ENCODE data around the gene INPP5D. TPM values are rescaled to one million over a fixed set of nuclear protein-coding genes. Genes with fewer than 3 reads are reported as not detected.
A peak's percentile ranks its signal among the peaks of the same experiment; 100 is the strongest.
"Not testable (repeated sequence)": the region's sequence is repeated elsewhere in the genome, so short reads cannot be mapped to it uniquely, and the experiment has no call there.

The INPP5D gene
- total RNA-seq, 1 experiment from 2014 or later, result 12.7 TPM

DNA sequence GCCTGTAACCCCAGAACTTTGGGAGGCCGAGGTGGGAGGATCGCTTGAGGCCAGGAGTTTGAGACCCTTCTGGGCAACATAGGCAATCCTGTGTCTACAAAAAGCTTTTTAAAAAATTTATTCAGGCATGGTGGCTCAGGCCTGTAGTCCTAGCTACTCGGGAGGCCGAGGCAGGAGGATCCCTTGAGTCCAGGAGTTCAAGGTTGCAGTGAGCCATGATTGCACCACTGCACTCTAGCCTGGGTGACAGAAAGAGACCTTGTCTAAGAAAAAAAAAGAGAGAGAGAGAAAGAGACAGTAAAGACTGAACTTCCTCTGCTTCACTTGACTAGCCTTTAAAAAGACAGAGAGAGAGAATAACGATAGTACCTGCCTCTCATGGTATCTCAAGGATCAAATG lies 62.4 kb downstream of the INPP5D start:
- Histone ChIP-seq H3K14ac (ENCODE audit: insufficient read depth, low read length) (no peak overlapping the region), H2BK120ac (ENCODE audit: low read depth, low read length, poor library complexity, severe bottlenecking) (no peak overlapping the region), H3K56ac (ENCODE audit: insufficient read length, low read depth, low read length) (no peak overlapping the region), H3K4ac (ENCODE audit: low read depth, low read length) (no peak overlapping the region), H4K8ac (replicated peaks; ENCODE audit: insufficient read length, low read depth, low read length) (no peak overlapping the region), H3K9ac (ENCODE audit: extremely low read depth, insufficient read length, low read length) (no peak overlapping the region), H3K4me2 (ENCODE audit: insufficient read depth, insufficient read length, low read length) (no peak overlapping the region), H2BK20ac (ENCODE audit: low read depth, low read length, poor library complexity, severe bottlenecking) (no peak overlapping the region), H3K79me2 (ENCODE audit: insufficient read depth, low read length) (no peaks in the 10 kb centered on the region), H2BK12ac (ENCODE audit: insufficient read length, low read depth, low read length) (no peak overlapping the region), H4K5ac (ENCODE audit: insufficient read length, low read depth, low read length) (no peak overlapping the region), H2AK5ac (ENCODE audit: insufficient read length, low read length) (no peak overlapping the region), H2BK5ac (ENCODE audit: insufficient read length, low read length) (no peak overlapping the region), H3K18ac (ENCODE audit: insufficient read length, low read depth, low read length) (no peak overlapping the region), H4K20me1 (ENCODE audit: control insufficient read depth, insufficient read depth, insufficient read length) (no peaks in the 10 kb centered on the region), H2AFZ (ENCODE audit: low read length) (no peak overlapping the region), H2BK15ac (ENCODE audit: low read depth, low read length) (no peak overlapping the region), H3K23me2 (ENCODE audit: insufficient read length, low read depth, low read length, poor library complexity, severe bottlenecking) (no peaks in the 10 kb centered on the region), H3K79me1 (ENCODE audit: insufficient read depth, low read depth, low read length, poor library complexity, severe bottlenecking) (no peaks in the 10 kb centered on the region), H3K27ac (ENCODE audit: insufficient read length, low read depth, low read length) (no peak overlapping the region), H3K27me3 (ENCODE audit: insufficient read depth, low read length) (no peaks in the 10 kb centered on the region), H4K91ac (ENCODE audit: insufficient read length, low read depth, low read length) (no peak overlapping the region), H3K23ac (ENCODE audit: insufficient read length, low read depth, low read length) (no peak overlapping the region), H3T11ph (ENCODE audit: low read length) (no peak overlapping the region), H3K4me1 (ENCODE audit: insufficient read depth, low read length) (peaks cover 2% of the 10 kb centered on the region; the same call in 1 of the 2 replicates), H3K9me3 (ENCODE audit: control insufficient read depth, low read depth, low read length) (no peaks in the 10 kb centered on the region)
- no CpG with 5 or more reads among the region's 5 CpGs for WGBS (ENCODE audit: extremely low coverage, insufficient read length, low lambda C conversion rate)
- Mint-ChIP-seq H3K4me1 (peaks cover 9 to 10% of the 10 kb centered on the region in 2 experiments), H3K36me3 (ENCODE audit: insufficient read depth in 1 of 3, low read depth in 3 of 3) (no peaks in the 10 kb centered on the region; a peak in 1 of 7 replicates), H3K27me3 (ENCODE audit: low read depth) (no peaks in the 10 kb centered on the region), H3K4me3 (no peak overlapping the region), H3K9me3 (no peaks in the 10 kb centered on the region; a peak in 1 of 5 replicates), H3K27ac (peak overlapping the region in 1 of 3 experiments; percentile 40; a peak in 2 of 7 replicates)
- TF ChIP-seq, protein P1, sequence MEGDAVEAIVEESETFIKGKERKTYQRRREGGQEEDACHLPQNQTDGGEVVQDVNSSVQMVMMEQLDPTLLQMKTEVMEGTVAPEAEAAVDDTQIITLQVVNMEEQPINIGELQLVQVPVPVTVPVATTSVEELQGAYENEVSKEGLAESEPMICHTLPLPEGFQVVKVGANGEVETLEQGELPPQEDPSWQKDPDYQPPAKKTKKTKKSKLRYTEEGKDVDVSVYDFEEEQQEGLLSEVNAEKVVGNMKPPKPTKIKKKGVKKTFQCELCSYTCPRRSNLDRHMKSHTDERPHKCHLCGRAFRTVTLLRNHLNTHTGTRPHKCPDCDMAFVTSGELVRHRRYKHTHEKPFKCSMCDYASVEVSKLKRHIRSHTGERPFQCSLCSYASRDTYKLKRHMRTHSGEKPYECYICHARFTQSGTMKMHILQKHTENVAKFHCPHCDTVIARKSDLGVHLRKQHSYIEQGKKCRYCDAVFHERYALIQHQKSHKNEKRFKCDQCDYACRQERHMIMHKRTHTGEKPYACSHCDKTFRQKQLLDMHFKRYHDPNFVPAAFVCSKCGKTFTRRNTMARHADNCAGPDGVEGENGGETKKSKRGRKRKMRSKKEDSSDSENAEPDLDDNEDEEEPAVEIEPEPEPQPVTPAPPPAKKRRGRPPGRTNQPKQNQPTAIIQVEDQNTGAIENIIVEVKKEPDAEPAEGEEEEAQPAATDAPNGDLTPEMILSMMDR (conservative IDR thresholded peaks at IDR 0.05), result no peak
- DNase-seq, result no peak

DNA sequence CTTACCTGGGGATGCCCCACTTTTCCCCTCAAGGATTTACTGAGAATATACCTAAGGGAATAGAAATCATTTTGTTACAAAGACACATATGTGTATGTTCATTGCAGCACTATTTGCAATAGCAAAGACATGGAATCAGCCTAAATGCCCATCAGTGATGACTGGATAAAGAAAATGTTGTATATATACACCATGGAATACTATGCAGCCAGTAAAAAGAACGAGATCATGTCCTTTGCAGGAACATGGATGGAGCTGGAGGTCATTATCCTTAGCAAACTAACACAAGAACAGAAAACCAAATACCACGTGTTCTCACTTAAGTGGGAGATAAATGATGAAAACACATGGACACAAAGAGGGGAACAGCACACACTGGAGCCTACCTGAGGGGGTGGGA lies 63.4 kb downstream of the INPP5D start:
- not testable (repeated sequence) for H3K79me1 ChIP-seq (ENCODE audit: insufficient read depth, low read depth, low read length, poor library complexity, severe bottlenecking); H4K20me1 ChIP-seq (ENCODE audit: control insufficient read depth, insufficient read depth, insufficient read length); H2BK15ac ChIP-seq (ENCODE audit: low read depth, low read length); H2BK20ac ChIP-seq (ENCODE audit: low read depth, low read length, poor library complexity, severe bottlenecking); H3K14ac ChIP-seq (ENCODE audit: insufficient read depth, low read length); H3K23ac ChIP-seq (ENCODE audit: insufficient read length, low read depth, low read length); H3K56ac ChIP-seq (ENCODE audit: insufficient read length, low read depth, low read length); H3K36me3 Mint-ChIP-seq (ENCODE audit: insufficient read depth in 1 of 3, low read depth in 3 of 3); H4K91ac ChIP-seq (ENCODE audit: insufficient read length, low read depth, low read length); H3K4me3 Mint-ChIP-seq; H3K79me2 ChIP-seq (ENCODE audit: insufficient read depth, low read length); H3K27ac ChIP-seq (ENCODE audit: insufficient read length, low read depth, low read length); H3K9me3 ChIP-seq (ENCODE audit: control insufficient read depth, low read depth, low read length); H3K4me1 ChIP-seq (ENCODE audit: insufficient read depth, low read length); H2BK120ac ChIP-seq (ENCODE audit: low read depth, low read length, poor library complexity, severe bottlenecking); H4K5ac ChIP-seq (ENCODE audit: insufficient read length, low read depth, low read length); H3K27me3 Mint-ChIP-seq (ENCODE audit: low read depth); H2AFZ ChIP-seq (ENCODE audit: low read length); H2AK5ac ChIP-seq (ENCODE audit: insufficient read length, low read length); H3K9me3 Mint-ChIP-seq; H3K4me2 ChIP-seq (ENCODE audit: insufficient read depth, insufficient read length, low read length); H2BK5ac ChIP-seq (ENCODE audit: insufficient read length, low read length); H3K9ac ChIP-seq (ENCODE audit: extremely low read depth, insufficient read length, low read length); DNase-seq; H3K4ac ChIP-seq (ENCODE audit: low read depth, low read length); H3K4me1 Mint-ChIP-seq; H3T11ph ChIP-seq (ENCODE audit: low read length); H4K8ac ChIP-seq (replicated peaks; ENCODE audit: insufficient read length, low read depth, low read length); H3K23me2 ChIP-seq (ENCODE audit: insufficient read length, low read depth, low read length, poor library complexity, severe bottlenecking); H2BK12ac ChIP-seq (ENCODE audit: insufficient read length, low read depth, low read length); H3K27me3 ChIP-seq (ENCODE audit: insufficient read depth, low read length); H3K18ac ChIP-seq (ENCODE audit: insufficient read length, low read depth, low read length)
- WGBS (ENCODE audit: extremely low coverage, insufficient read length, low lambda C conversion rate), result no CpG with 5 or more reads among the region's 2 CpGs
- 0 out of 7 replicates have a peak overlapping the region, but pooled peaks of 1 of the 3 experiments have one; percentile 74 for H3K27ac Mint-ChIP-seq
